HG02763 (cell line): Measurements from ENCODE around the gene PSMD4.
A peak's percentile ranks its signal among the peaks of the same experiment; 100 is the strongest.
"Not testable (repeated sequence)": the region's sequence is repeated elsewhere in the genome, so short reads cannot be mapped to it uniquely, and the experiment has no call there.

Experiments used
- ATAC-seq: cut with Tn5 transposase; IDR thresholded peaks from one replicate; pipeline ENCODE4 v1.9.1; 2021; ENCODE audit warnings: mild to moderate bottlenecking, moderate library complexity; ENCODE audit not compliant: unreplicated experiment

Gene PSMD4

DNA sequence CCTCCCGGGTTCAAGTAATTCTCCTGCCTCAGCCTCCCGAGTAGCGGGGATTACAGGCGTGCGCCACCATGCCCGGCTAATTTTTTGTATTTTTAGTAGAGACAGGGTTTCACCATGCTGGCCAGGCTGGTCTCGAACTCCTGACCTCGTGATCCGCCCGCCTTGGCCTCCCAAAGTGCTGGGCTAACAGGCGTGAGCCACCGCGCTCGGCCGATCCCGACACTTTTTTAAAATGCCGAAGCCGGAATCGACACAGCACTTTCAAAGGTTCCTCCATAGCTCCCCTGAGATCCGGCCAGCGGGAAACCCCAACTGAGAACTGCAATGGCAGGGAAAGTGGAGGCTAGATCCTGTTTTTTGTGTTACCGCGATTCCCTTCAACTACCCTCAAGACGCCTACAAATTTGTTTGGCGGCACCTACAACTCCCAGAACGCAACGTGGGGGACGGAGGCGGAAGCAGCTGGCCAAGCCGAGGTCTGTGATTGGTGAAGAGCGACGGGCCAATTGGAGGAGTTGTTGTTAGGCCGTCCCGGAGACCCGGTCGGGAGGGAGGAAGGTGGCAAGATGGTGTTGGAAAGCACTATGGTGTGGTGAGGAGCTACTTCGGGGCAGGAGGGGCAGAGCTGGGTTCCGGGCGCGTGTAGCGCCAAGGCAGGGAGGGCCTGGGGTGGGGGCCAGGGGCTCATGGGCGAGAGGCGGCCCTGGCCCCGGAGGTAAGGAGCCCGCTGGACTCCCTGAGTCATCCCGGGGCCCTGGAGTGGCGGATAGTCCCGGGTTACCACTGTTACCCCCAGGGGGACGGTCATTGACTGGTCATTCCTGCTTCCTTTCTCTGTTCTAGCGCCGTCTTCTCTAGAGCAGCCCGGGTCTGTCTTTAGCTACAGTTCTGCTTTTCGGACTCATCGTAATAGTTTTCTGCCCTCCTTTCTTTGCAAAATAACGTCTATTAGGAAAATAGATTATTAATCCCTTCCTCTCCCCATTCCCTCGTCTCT, at the start of gene PSMD4:
Gene PSMD4, plus strand, starts transcription at position 518 of the 997 bp plus-strand sequence. Its CDS starts 49 bp downstream, at position 567.
- ATAC-seq: peak; percentile 90

DNA sequence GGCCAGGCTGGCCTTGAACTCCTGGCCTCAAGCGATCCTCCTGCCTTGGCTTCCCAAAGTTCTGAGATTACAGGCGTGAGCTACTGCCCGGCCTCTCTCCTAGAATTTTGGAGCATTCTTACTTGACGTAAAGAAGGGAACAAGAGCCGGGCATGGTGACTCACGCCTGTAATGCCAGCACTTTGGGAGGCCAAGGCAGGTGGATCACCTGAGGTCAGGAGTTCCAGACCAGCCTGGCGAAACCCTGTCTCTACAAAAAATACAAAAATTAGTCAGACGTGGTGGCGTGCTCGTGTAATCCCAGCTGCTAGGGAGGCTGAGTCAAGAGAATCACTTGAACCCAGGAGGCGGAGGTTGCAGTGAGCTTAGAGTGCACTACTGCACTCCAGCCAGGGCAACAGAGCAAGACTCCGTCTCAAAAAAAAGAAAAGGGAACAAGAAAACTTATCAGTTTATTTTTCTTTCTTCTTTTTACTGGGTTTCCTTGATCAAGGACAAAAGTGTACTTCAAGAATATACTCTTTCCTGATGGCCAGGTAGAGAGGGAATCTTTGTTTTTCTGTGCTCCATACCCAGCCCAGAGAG, 49.1 kb upstream of the PSMD4 start:
- not testable (repeated sequence) for ATAC-seq

DNA sequence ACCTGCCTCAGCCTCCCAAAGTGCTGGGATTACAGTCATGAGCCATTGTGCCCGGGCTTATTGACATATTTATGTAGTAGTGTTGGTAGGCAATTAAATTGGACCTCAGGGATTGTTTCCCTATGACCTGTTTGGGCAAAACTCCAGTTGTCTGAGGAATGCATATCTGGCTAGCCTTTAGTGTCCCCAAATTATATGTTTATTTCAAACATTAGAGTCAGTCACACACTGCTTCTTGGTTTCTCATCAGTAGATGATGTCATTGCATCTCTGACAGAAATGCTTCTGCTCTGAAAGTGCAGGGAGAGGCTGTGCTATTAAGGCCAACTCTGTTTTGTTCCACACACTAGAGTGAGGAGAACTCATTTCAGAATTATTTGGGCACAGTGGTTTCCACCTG, 43.7 kb upstream of the PSMD4 start:
- no peak for ATAC-seq

DNA sequence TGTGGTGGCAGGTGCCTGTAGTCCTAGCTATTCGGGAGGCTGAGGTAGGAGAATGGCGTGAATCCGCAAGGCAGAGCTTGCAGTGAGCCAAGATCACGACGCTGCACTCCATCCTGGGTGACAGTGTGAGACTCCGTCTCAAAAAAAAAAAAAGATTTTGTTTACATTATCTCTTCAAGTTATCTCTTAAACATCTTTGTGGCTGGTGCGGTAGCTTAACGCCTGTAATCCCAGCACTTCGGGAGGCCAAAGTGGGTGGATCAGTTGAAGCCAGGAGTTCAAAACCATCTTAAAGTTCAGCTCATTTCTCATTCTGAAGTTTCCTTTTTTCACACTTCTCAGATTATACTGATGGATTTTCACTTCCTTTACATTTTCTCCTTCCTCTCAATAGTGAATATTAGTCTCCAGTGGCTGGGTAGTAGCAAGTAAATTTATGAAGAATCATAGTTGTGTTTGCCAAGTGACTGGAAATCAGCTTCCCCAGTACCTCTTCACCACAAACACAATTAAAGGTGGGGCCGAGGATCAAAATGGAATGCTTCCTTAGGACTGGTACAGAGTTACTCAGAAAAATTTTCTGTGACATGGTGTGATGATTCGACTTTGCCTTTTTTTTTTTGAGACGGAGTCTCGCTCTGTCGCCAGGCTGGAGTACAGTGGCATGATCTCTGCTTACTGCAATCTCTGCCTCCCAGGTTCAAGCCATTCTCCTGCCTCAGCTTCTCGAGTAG, 42.4 kb upstream of the PSMD4 start:
- no peak for ATAC-seq

DNA sequence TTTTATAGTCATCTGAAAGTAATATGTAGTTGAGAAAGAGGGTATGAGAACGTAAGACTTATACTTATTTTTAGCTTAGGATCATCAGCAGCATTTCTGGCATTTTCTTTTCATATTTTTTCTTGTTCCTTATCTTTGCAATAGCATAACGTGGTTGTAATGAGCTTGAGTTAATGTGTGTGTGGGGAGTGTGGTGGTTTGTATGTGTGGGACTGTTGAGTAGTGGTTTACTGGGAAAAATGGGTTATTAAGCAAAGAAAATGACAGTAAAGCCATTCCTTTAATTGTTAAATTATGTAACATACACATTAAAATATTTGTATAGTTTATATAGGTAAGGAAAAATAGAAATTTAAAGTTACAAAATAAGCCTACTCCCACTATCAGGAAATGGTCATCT, 41.0 kb upstream of the PSMD4 start:
- ATAC-seq: no peak

DNA sequence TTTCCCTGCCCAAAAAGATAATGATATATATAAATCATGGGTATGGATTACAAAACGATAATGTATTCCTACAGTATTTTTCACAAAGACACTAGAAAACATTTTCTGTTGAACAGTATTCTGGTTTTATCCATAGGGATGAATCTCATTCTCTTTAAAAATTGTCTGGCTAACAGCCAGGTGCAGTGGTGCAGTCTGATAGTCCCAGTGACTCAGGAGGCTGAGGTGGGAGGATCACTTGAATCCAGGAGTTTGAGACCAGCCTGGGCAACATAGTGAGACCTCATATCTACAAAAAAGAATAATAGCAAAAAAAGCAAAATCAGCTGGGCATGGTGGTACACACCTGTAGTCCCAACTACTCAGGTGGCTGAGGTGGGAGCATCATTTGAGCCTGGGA, 32.9 kb upstream of the PSMD4 start:
- ATAC-seq: no peak

DNA sequence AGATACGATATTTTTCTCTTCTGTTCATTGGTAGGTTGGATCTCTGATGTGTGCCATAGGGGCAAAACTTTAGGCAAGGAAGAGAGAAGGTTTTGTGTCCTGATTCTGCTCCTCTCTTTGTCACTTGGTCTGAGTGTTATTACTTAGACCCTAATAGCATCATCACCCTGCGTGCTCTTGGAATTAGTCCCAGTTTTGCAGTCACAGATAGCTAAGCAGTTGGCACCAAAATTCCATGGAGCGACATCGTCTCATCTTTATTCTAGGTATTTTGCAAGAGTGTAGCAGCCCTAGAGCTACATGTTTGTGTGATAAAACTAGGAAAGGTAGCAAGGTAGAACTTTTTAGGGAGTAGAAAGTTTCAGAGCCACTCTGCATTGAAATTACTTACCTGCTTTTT, 32.4 kb upstream of the PSMD4 start:
- ATAC-seq: no peak

DNA sequence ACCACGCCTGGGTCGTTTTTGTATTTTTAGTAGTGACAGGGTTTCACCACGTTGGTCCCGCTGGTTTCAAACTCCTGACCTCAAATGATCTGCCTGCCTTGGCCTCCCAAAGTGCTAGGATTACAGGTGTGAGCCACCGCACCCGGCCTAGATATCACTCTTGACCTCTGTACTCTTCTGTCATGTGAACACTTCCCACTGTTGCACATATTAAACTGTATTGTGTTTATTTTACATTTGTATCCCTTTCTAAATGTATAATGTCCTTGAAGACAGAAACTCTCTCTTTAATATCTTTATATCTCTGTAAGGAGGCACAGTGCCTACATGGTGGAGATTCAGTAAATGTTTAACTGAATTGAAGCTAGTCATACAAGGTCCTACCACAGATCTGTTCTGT, 19.3 kb upstream of the PSMD4 start:
- ATAC-seq: no peak

DNA sequence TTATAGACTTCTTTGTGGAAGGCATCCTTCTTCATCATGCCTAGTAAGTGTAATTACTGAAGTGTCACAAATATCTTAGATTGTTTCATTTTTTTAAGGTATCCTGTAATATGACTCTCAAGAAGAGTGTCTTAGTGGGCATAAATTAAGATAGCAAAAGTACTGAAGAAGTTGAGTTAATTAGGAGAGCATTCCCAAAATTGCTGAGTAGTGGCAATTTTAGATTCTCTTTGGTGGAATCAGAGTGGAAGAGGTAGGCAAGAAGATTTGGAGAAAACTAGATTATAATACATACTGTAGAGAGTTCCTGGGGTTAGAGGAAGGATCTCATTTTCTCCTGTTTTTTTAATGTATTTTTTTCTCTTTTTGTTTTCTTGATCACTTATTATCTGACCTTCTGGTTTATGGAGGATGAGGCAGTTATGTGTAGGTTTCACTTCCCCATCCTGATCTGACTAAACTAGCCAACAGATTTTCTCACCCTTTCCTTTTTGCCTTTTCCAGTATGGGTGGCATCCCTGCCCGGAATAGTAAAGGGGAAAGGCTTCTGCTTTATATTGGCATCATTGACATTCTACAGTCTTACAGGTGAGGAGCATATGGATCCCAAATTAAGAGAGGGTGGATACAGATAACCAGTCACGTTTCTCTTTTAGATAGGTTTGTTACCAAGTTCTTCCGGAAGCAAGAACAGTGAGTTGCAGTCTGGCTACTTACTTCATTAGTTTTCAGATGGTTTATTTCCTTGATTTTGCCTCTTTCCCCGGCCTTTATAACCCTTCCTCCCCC, 16.7 kb upstream of the PSMD4 start:
- ATAC-seq: no peak

DNA sequence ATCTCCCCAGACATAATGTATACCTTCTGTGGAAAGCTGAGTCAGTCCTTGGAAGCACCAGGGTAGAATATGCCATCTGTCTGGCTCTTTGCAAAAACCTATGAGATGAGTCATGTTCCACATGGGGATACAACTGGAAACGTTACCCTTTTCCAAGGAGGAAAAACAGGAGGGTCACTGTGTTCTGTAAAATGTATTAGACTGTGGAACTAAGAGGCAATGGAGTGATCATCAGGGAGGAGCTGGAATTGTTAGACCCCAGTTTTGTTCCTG, 16.1 kb upstream of the PSMD4 start:
- ATAC-seq: no peak

DNA sequence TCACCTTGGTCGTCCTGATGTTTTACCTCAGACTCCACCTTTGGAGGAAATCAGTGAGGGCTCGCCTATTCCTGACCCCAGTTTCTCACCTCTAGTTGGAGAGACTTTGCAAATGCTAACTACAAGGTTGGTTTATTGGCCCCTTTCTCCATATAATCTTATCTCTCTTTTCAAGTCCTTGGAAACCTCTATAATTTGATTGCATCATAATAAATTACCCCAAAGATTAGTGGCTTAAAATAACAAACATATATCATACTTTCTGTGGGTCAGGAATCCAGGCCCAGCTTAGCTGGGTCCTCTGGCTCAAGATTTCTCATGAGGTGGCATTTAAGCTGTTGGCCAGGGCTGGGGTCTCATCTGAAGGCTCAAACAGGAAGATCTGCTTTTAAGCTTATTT, 12.1 kb upstream of the PSMD4 start:
- no peak for ATAC-seq

DNA sequence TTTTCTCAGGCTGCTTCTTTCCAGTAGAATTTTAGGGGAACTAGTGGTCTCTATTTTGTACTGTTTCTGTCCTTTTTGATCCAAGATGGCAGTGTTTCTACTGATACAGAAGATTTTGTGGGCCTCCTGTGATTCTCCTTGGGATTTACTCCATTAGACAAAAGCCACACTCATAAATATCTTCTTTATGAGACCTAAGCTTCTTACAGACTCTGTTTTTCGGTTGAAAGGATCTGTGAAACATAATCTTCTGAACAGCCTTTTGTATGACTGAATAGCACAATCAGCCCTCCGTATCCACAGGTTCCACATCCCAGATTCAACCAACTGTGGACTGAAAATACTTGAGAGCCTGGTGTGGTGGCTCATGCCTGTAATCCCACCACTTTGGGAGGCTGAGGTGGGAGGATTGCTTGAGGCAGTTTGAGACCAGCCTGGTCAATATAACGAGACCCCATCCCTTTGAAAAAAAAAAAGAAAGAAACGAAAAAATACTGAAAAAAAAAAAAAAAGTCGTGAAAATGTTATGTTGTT, 10.8 kb upstream of the PSMD4 start:
- ATAC-seq: no peak

DNA sequence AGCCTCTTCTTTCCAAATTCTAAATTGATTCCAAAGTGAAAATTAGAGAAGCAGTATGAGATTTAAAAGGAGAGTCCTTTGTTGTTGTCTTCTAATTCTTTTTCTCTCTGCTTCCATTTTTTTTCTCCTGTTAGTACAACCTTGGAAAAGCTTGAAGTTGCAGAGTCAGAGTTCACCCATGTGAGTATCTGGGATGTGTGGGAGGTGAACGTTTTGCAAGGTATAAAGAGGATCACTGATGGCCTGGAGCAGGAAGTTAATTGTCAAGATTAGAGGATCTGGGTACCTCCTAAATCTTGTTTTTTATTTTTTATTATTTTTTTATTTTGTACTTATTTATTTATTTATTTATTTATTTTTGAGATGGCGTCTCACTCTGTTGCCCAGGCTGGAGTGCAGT, 7.7 kb upstream of the PSMD4 start:
- ATAC-seq: no peak

DNA sequence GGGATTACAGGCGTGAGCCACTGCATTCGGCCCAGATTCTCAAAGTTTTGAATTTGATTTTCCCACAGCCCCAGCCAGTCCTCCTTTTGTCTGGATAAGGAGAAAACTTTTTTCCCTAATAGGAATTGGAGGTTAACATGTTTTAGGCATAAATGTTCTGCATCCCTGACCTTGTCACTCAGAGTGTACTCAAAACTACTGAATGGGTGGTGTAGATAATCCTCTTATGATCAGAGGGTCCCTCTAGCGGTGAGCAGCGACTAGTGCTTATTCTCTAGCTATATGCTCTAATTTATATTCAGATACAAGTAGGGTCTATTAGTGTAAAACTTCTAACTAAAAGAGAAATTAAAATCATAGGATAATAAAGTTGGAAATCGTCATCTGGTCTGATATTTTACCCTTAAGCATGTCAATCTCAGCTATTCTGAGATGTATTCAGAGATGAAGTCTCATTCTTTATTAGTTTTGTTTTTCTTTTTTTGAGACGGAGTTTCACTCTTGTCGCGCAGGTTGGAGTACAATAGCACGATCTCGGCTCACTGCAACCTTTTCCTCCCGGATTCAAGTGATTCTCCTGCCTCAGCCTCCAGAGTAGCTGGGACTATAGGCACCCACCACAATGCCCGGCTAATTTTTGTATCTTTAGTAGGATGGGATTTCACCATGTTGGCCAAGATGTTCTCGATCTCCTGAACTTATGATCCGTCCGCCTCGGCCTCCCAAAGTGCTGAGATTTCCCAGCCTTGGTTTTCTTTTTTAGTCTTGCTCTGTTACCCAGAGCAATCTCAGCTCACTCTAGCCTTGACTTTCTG, 2.7 kb upstream of the PSMD4 start:
- no peak for ATAC-seq

DNA sequence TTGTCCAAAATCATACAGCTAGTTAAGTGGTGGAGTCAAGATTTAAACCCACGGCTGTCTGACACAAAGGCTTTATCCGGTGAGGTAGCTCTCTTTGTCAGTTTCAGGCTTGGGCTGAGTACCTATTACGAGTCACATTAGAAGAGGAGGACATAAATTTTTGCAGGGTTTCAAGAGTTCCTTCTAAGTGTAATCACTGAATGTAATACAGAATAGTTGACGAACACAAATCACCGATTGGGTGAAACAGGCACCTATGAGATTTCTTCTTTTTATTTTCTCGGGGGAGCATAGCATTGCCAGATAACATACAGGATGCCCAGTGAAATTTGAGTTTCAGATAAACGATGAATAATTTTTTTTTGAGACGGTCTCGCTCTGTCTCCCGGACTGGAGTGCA, 847 bp downstream of the PSMD4 start:
- ATAC-seq: no peak

DNA sequence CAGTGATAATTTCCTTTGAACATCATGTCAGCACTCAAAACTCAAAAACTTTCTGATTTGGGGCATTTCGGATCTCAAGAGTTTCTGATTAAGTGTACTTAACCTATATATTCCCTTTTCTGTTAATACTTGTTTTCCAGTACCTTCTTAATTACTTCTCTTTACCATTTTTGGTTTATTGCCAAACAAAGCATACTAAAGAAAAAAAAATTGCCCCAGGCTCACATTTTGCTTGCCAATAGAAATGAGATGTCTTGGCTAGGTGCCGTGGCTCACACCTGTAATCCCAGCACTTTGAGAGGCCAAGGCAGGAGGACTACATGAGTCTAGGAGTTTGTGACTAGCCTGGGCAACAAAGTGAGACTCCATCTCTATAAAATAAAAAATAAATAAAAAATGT, 4.8 kb downstream of the PSMD4 start:
- ATAC-seq: no peak

DNA sequence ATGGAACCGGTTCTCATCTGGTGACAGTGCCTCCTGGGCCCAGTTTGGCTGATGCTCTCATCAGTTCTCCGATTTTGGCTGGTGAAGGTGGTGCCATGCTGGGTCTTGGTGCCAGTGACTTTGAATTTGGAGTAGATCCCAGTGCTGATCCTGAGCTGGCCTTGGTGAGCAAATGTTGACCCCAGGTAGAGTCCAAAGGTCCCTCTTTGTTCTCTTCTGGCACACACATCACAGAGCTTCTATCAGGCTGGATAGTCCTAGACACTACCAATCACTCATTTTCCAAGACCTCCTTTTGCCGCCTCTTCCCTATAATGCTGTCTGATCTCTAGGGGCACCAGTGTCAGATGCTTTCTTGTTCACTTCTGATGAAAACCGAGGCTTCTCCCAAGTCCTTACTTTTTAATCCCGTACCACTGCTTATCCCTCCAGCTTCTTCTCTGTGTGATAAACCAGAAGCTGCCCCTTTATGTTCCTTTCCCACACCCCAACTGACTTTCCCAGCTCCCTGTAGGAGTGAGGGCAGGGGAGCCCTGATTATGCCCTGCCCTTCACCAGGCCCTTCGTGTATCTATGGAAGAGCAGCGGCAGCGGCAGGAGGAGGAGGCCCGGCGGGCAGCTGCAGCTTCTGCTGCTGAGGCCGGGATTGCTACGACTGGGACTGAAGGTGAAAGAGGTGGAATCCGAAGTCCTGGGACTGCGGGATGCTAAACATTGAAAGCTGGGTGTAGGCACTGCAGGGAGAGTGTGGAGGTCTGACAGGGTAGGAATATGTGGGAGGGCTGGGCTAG, 11.1 kb downstream of the PSMD4 start:
- no peak for ATAC-seq

DNA sequence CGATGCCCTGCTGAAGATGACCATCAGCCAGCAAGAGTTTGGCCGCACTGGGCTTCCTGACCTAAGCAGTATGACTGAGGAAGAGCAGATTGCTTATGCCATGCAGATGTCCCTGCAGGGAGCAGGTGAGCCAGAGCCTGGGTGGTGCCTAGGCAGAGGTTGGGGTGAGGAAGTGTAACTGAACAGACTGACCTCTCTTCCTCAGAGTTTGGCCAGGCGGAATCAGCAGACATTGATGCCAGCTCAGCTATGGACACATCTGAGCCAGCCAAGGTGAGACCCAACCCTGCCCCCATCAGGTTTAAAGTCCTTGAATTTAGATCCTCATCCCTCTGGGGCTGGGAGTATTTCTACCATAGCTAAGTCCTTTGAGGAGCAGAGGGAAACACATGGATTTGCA, 11.8 kb downstream of the PSMD4 start:
- no peak for ATAC-seq

DNA sequence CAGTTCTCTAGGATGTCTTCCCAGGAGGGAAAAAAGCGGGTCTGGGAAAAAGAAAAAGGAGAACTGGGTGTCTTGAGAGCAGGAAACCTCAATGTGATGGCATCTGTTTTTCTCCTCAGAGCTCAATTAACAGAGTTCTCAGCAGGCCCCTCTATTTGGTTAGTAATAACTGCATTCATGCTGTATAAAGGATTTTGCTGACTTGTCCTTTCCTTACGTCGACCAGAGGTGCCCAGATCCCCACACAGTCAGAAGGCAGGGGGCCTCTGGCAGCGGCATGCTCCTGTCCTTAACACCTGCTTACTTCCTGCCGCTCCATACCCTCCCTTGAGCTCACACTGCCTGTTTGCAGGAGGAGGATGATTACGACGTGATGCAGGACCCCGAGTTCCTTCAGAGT, 12.3 kb downstream of the PSMD4 start:
- no peak for ATAC-seq
